K562 (cell line): ENCODE results near the gene THUMPD1. TPM values are rescaled to one million over a fixed set of nuclear protein-coding genes. Genes with fewer than 3 reads are reported as not detected.

Experiments used
- ATAC-seq: fragments of 200-7000 bp; cut with Tn5 transposase; 3 replicates; pipeline ENCODE4 v1.9.1; 2020; ENCODE audit warnings: moderate library complexity
- BruUV-seq: library from RNA; stranded (reverse); fragments of 400-500 nt; replicated peaks from 2 replicates; lab custom pipeline; 2021; lab: Mats Ljungman, UMichigan
- CTCF ChIA-PET: fragments of 300-600 bp; formaldehyde crosslinking; extraction: SDS; loops from one replicate; lab custom pipeline; 2021; ENCODE audit warnings: low intra/inter-chr PET ratio; lab: Yijun Ruan, JAX
- POLR2A ChIA-PET: fragments of 300-600, 350-650 bp; sonication (Branson Sonifier 250); formaldehyde crosslinking; extraction: SDS; loops from one replicate; lab custom pipeline; 2021; ENCODE audit warnings: antibody characterized with exemption, inconsistent platforms; lab: Yijun Ruan, JAX
- DNase-seq, 4 experiments: peaks; one replicate each; pipeline versions ENCODE4 v3.0.0 to v3.0.0-alpha.2; 2011 to 2018; ENCODE audit warnings: low spot score in 3 of 4, mixed read lengths in 3 of 4; ENCODE audit errors: extremely low read depth in 1 of 4
- FAIRE-seq: peaks from 2 replicates; lab custom pipeline; 2011; peaks lifted over from hg19 to GRCh38; lab: Jason Lieb, UNC
- H2AFZ ChIP-seq: 2 replicates; pipeline ENCODE4 v1.6.0; 2011; ENCODE audit warnings: low read depth, low read length, control low read depth, inconsistent platforms
- H3K27ac ChIP-seq: fragments of 200-600 bp; 3 replicates; pipeline ENCODE4 v1.8.0; 2011; ENCODE audit warnings: low read depth, mild to moderate bottlenecking, control low read depth, inconsistent platforms, low read length, moderate library complexity, mixed read lengths; ENCODE audit errors: extremely low read depth
- H3K27me3 ChIP-seq, 2 experiments: fragments of 300-600 bp in 1 of 2; 2 replicates in 1 of 2; 3 replicates in 1 of 2; pipeline versions ENCODE4 v1.6.0 to v1.8.0; 2011; ENCODE audit warnings: inconsistent platforms in 2 of 2, low read length in 2 of 2, mild to moderate bottlenecking in 1 of 2, mixed read lengths in 1 of 2, moderate library complexity in 1 of 2; ENCODE audit not compliant: control insufficient read depth in 2 of 2, insufficient read depth in 2 of 2
- H3K36me3 ChIP-seq: fragments of 300-600 bp; 3 replicates; pipeline ENCODE4 v1.8.0; 2011; ENCODE audit warnings: mild to moderate bottlenecking, low read length, inconsistent platforms; ENCODE audit not compliant: control insufficient read depth, insufficient read depth
- H3K4me1 ChIP-seq, 2 experiments: fragments of 200-600 bp in 1 of 2; replicated peaks in 1 of 2; 2 replicates in 1 of 2; 3 replicates in 1 of 2; pipeline versions ENCODE4 v1.5.1 to v1.8.0; 2011; ENCODE audit warnings: inconsistent platforms in 2 of 2, low read length in 2 of 2, mild to moderate bottlenecking in 1 of 2, mixed read lengths in 1 of 2, moderate library complexity in 1 of 2; ENCODE audit not compliant: control insufficient read depth in 2 of 2, insufficient read depth in 2 of 2
- H3K4me2 ChIP-seq: 2 replicates; pipeline ENCODE4 v1.6.1; 2011; ENCODE audit warnings: low read length, control low read depth, inconsistent platforms, mixed read lengths; ENCODE audit not compliant: insufficient read depth
- H3K4me3 ChIP-seq: fragments of 200-600 bp; sonication (generic), shearing (Covaris generic); 2 replicates; pipeline ENCODE4 v1.5.1; 2016; ENCODE audit warnings: control low read depth, inconsistent platforms
- H3K79me2 ChIP-seq: fragments of 200-600 bp; 3 replicates; pipeline ENCODE4 v1.8.0; 2011; ENCODE audit warnings: low read length, inconsistent platforms; ENCODE audit not compliant: control insufficient read depth, insufficient read depth
- H3K9ac ChIP-seq, 2 experiments: 2 replicates each; pipeline versions ENCODE4 v1.6.0 to v1.6.1; 2011; ENCODE audit warnings: low read depth in 2 of 2, low read length in 2 of 2, control low read depth in 1 of 2, inconsistent platforms in 1 of 2, mild to moderate bottlenecking in 1 of 2, mixed read lengths in 1 of 2; ENCODE audit not compliant: insufficient read depth in 1 of 2
- H3K9me1 ChIP-seq: one replicate; pipeline ENCODE4 v1.6.0; 2011; ENCODE audit warnings: inconsistent platforms, mild to moderate bottlenecking, low read length, moderate library complexity; ENCODE audit not compliant: control insufficient read depth, insufficient read depth
- H3K9me3 ChIP-seq: replicated peaks from 2 replicates; pipeline ENCODE4 v1.5.1; 2011; ENCODE audit warnings: low read depth, low read length, inconsistent platforms; ENCODE audit not compliant: control insufficient read depth, insufficient read depth
- H4K20me1 ChIP-seq: replicated peaks from 2 replicates; pipeline ENCODE4 v1.6.1; 2011; ENCODE audit warnings: low read length, inconsistent platforms, mixed read lengths; ENCODE audit not compliant: control insufficient read depth, insufficient read depth
- FOXP1 ChIP-seq: sonication (generic); formaldehyde crosslinking; IDR thresholded peaks from 2 replicates; pipeline ENCODE4 v1.8.0; 2022; ENCODE audit warnings: mild to moderate bottlenecking, missing genetic modification reagents
- GTF2A2 ChIP-seq: IDR thresholded peaks from 2 replicates; pipeline ENCODE4 v1.6.1; 2016; ENCODE audit warnings: mild to moderate bottlenecking, missing genetic modification characterization, missing compliant biosample characterization
- PTTG1 ChIP-seq: fragments of 450-650 bp; IDR thresholded peaks from 2 replicates; pipeline ENCODE4 v1.6.1; 2016; ENCODE audit warnings: low read depth, mild to moderate bottlenecking, missing genetic modification characterization, missing compliant biosample characterization
- WGBS: fragments of 100-300 bp; shearing (Covaris generic); methylation state at CpG from one replicate; pipeline ENCODE4 v1.1.6; 2016; ENCODE audit warnings: low coverage, mixed read lengths; ENCODE audit not compliant: insufficient coverage; ENCODE audit errors: missing lambda C conversion rate; 5-methylcytosine and 5-hydroxymethylcytosine counted together
- in situ Hi-C: fragments of 300-500 bp; cut with MboI; formaldehyde crosslinking; loops from 4 replicates; pipeline ENCODE4 v1.15.0; 2018; ENCODE audit warnings: inconsistent platforms, mixed read lengths
- intact Hi-C: fragments of 100-400 bp; cut with micrococcal nuclease; formaldehyde crosslinking; loops from 2 replicates; pipeline ENCODE4 v1.14.2; 2022
- polyA plus RNA-seq, 8 experiments: library from polyadenylated mRNA; depleted of rRNA in 4 of 8; stranded (reverse) in 5 of 8; unstranded in 3 of 8; fragments of >200 nt; fragmentation: Nextera tagmentation in 2 of 8; fragmentation: Illumina TruSeq in 1 of 8; extraction: Ambion mirVana in 2 of 8; extraction: Trizol in 1 of 8; gene quantifications; 2 replicates each; pipeline versions ENCODE4 v1.2.1 to v1.2.3, GENCODE V29; 2011 to 2014; ENCODE audit warnings: inconsistent platforms in 1 of 8, missing spikeins in 1 of 8
- total RNA-seq, 7 experiments: library from RNA; depleted of rRNA in 6 of 7; stranded (reverse); fragments of >200 nt in 6 of 7; fragmentation: Illumina TruSeq in 2 of 7; extraction: Trizol in 2 of 7; gene quantifications; 2 replicates each; pipeline versions ENCODE4 v1.2.1 to v1.2.3, GENCODE V29; 2011 to 2021; ENCODE audit warnings: low replicate concordance in 1 of 7

The THUMPD1 gene
- total and polyA plus RNA-seq, 9 of the 15 experiments (the other 6 are each of a cell fraction or from before 2014, with no cell fraction given) = 37.8 to 101 (median 56.8) TPM

GRCh38 chr16:20727181-20727580, 14.4 kb downstream of the THUMPD1 start:
- Histone ChIP-seq H3K4me1 (no peaks in the 10 kb centered on the region), H3K9ac (no peak overlapping the region), H3K36me3 (no peaks in the 10 kb centered on the region), H3K4me3 (no peak overlapping the region), H3K9me3 (no peaks in the 10 kb centered on the region)
- BruUV-seq = no TSS peak
- POLR2A ChIA-PET = interaction anchor here (1.9 kb wide), 1 partner anchor 9 kb away, joined by 4 read pairs; no protein-coding TSS in a partner anchor
- TF ChIP-seq PTTG1 (tag) = no peak
- TF ChIP-seq, all 486 proteins: peak for 0
- CTCF ChIA-PET = no interaction called here
- WGBS = 60% methylated on average over 3 of the region's 3 CpGs
- no peak for FAIRE-seq
- ATAC-seq = no peak
- in situ Hi-C loops (no loop called here), intact Hi-C loops (no loop called here)
- no peak overlapping the region for H2AFZ ChIP-seq
- no peak overlapping the region for H3K4me2 ChIP-seq
- no peaks in the 10 kb centered on the region for H3K79me2 ChIP-seq
- no peak overlapping the region for H3K27ac ChIP-seq
- no peak for DNase-seq
- no peaks in the 10 kb centered on the region for H3K9me1 ChIP-seq
- no peaks in the 10 kb centered on the region for H3K27me3 ChIP-seq
- H4K20me1 ChIP-seq = no peaks in the 10 kb centered on the region

- TF ChIP-seq GTF2A2 (tag) (no peak), FOXP1 (CRISPR knock-in tag) (no peak)
- Histone ChIP-seq H3K27ac (no peak overlapping the region), H3K9me3 (no peaks in the 10 kb centered on the region), H4K20me1 (no peaks in the 10 kb centered on the region), H3K4me2 (no peak overlapping the region), H3K4me1 (no peaks in the 10 kb centered on the region), H3K9me1 (no peaks in the 10 kb centered on the region), H3K36me3 (no peaks in the 10 kb centered on the region), H3K79me2 (no peaks in the 10 kb centered on the region), H3K27me3 (no peaks in the 10 kb centered on the region), H3K9ac (no peak overlapping the region), H3K4me3 (no peak overlapping the region), H2AFZ (no peak overlapping the region)
- ChIA-PET POLR2A (interaction anchor here (0.5 to 1.9 kb wide), 3 partner anchors 9 to 249 kb away, joined by 3 to 4 read pairs (median 3); no protein-coding TSS in a partner anchor), CTCF (no interaction called here)
- FAIRE-seq (no peak), DNase-seq (no peak), ATAC-seq (no peak)
- in situ Hi-C loops (no loop called here), intact Hi-C loops (no loop called here)
- no TSS peak for BruUV-seq
Observed at GRCh38 chr16:20726661-20727060, 15.0 kb downstream of the THUMPD1 start.
